Thoracic aorta (tissue), 2 donors: Measurements from ENCODE around the gene PDGFD. TPM values are rescaled to one million over a fixed set of nuclear protein-coding genes. Genes with fewer than 3 reads are reported as not detected.

Experiments
- ATAC-seq: fragments of 150-250 bp; one replicate; pipeline ENCODE4 v1.8.0; 2017; ENCODE audit warnings: low read depth; ENCODE audit not compliant: insufficient number of reproducible peaks, low FRiP score
- DNase-seq: peaks from one replicate; pipeline ENCODE4 v3.0.0-alpha.2; 2020; ENCODE audit warnings: low spot score
- H3K27ac ChIP-seq, 2 donors: fragments of 200-600 bp; sonication (generic); 1 replicate in 1 of 2; 2 replicates in 1 of 2; pipeline ENCODE4 v1.5.1; 2016; ENCODE audit warnings: mild to moderate bottlenecking in 2 of 2, moderate library complexity in 2 of 2
- H3K27me3 ChIP-seq: fragments of 200-600 bp; sonication (generic); replicated peaks from 2 replicates; pipeline ENCODE4 v1.6.0; 2016; ENCODE audit warnings: mild to moderate bottlenecking; ENCODE audit not compliant: insufficient read depth
- H3K36me3 ChIP-seq: fragments of 200-600 bp; sonication (generic); one replicate; pipeline ENCODE4 v1.5.1; 2016
- H3K4me1 ChIP-seq, 2 donors: fragments of 200-600 bp; sonication (generic); 1 replicate in 1 of 2; 2 replicates in 1 of 2; pipeline versions ENCODE4 v1.5.1 to v1.6.0; 2016; ENCODE audit warnings: low read depth in 2 of 2, mild to moderate bottlenecking in 1 of 2; ENCODE audit not compliant: control insufficient read depth in 1 of 2
- H3K4me3 ChIP-seq: fragments of 200-600 bp; sonication (generic); 2 replicates; pipeline ENCODE4 v1.5.1; 2016; ENCODE audit warnings: mild to moderate bottlenecking
- H3K9me3 ChIP-seq: fragments of 200-600 bp; sonication (generic); 2 replicates; pipeline ENCODE4 v1.5.1; 2016
- CTCF ChIP-seq: fragments of 200-600 bp; sonication (generic); IDR thresholded peaks from one replicate; pipeline ENCODE4 v1.5.1; 2019; ENCODE audit warnings: antibody characterized with exemption
- total RNA-seq, 2 donors: library from RNA; depleted of rRNA; stranded (reverse); fragments of >200 nt; gene quantifications; one replicate each; pipeline versions ENCODE4 v1.1.0 to v1.2.3, GENCODE V29; 2016

The PDGFD gene
- total RNA-seq, 2 donors from 2014 or later, result 135 to 152 TPM

GRCh38 chr11:103901656-103902055 lies 262.3 kb downstream of the PDGFD start:
- Histone ChIP-seq H3K4me3 (no peak overlapping the region), H3K9me3 (no peaks in the 10 kb centered on the region), H3K27me3 (no peaks in the 10 kb centered on the region), H3K36me3 (no peaks in the 10 kb centered on the region), H3K27ac (no peak overlapping the region), H3K4me1 (no peaks in the 10 kb centered on the region)
- TF ChIP-seq CTCF, result no peak
- DNase-seq (no peak), ATAC-seq (no peak)

DNA sequence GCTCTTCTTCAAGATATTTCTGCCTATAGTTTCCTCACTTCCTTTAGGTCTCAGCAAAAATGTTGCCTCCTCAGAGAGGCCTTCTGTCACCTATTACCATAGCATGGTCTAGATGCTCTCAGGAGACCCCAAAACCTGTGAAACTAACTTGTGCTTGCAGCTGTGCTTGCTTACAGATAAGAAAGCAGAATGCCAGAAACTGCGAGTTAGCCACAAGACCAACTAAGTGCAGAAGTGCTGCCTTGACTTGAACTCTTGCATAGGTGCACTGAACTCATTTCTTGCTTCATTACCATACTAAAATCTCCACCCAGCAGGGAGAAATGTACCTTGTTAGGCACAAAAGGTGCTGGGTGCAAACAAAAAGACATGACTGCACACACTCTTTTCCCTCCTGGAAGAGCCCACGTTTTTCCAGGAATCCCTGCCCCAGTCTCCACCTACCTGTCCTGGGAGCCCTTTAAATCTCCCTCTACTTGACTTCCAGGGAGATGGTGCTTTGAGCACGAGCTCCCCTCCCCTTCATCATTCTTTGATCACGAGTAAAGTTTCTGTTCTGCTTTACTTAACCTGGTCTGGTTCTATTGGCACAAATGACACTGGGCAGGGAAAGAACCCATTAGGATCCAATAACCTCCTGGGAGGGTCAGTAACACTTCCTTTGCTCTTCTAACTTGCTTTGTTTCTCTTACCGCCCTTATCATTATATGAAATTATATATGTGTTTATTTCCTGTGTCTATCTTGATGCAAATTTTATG lies 265.2 kb downstream of the PDGFD start:
- DNase-seq, result no peak
- ATAC-seq, result no peak
- Histone ChIP-seq H3K36me3 (no peaks in the 10 kb centered on the region), H3K27ac (no peak overlapping the region), H3K4me1 (no peaks in the 10 kb centered on the region), H3K9me3 (no peaks in the 10 kb centered on the region), H3K27me3 (no peaks in the 10 kb centered on the region), H3K4me3 (no peak overlapping the region)
- no peak for TF ChIP-seq CTCF

DNA sequence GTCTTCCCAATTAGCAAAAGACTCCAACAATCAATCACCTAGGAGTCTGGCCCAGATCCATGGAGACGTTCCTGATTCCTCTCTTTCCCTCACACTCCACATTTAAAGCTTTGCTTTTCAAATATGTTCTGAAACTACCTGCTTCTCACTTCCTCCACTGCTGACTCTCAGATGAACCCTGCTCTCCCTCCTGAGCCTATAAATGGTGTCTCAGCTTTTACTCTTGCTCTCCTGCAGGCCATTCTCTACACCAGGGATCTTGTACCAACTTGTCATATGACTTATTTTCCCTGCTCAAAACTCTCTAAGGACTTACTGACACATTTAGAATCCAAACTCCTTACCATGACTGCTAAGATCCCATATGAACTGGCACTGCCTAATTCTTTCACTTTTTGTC lies 265.9 kb downstream of the PDGFD start:
- ATAC-seq, result no peak

GRCh38 chr11:103897160-103897936 lies 266.6 kb downstream of the PDGFD start:
- no peaks in the 10 kb centered on the region for H3K9me3 ChIP-seq
- H3K27ac ChIP-seq, result no peak overlapping the region
- no peaks in the 10 kb centered on the region for H3K4me1 ChIP-seq
- no peak for ATAC-seq
- no peak for DNase-seq
- no peak overlapping the region for H3K4me3 ChIP-seq
- no peaks in the 10 kb centered on the region for H3K36me3 ChIP-seq
- H3K27me3 ChIP-seq, result no peaks in the 10 kb centered on the region
- TF ChIP-seq CTCF, result no peak

More for the DNA sequence above, 265.9 kb downstream of the PDGFD start:
- H3K4me1 ChIP-seq, result no peaks in the 10 kb centered on the region
- H3K27ac ChIP-seq, result no peak overlapping the region
- no peak for TF ChIP-seq CTCF
- DNase-seq, result no peak
- no peaks in the 10 kb centered on the region for H3K9me3 ChIP-seq
- H3K36me3 ChIP-seq, result no peaks in the 10 kb centered on the region
- H3K4me3 ChIP-seq, result no peak overlapping the region
- no peaks in the 10 kb centered on the region for H3K27me3 ChIP-seq

DNA sequence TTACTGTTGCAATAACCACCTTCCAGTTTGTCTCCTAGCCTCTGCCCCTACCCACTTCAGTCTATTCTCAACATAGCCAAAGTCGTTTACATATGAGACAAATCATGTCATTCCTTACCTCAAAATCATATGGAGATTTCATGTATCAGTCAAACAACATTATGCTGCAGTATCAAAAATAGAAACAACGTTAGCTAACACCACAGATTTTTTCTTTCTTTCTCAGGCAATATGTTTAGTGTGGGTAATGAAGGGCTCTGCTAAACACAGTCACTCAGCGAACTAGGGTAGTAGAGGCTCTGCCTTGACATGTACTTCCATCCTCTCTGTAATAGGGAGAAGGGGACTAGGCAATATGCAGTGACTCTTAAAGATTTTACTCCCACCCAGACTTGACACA lies 268.8 kb downstream of the PDGFD start:
- ATAC-seq (no peak), DNase-seq (no peak)
- Histone ChIP-seq H3K4me3 (no peak overlapping the region), H3K27me3 (no peaks in the 10 kb centered on the region), H3K36me3 (no peaks in the 10 kb centered on the region), H3K27ac (no peak overlapping the region), H3K9me3 (no peaks in the 10 kb centered on the region), H3K4me1 (no peaks in the 10 kb centered on the region)
- no peak for TF ChIP-seq CTCF
